HL-60 (cell line): ENCODE results near the gene CIZ1.

ENCODE experiments used
- CTCF ChIP-seq: IDR thresholded peaks from one replicate; pipeline ENCODE4 v1.5.1; 2011; ENCODE audit warnings: low read length, control low read depth, inconsistent platforms; ENCODE audit not compliant: insufficient read depth
- REST ChIP-seq: IDR thresholded peaks from 2 replicates; pipeline ENCODE4 v1.6.1; 2012; ENCODE audit warnings: low read depth; ENCODE audit not compliant: insufficient replicate concordance

- no peak for TF ChIP-seq CTCF
- TF ChIP-seq REST = no peak
Observed at GRCh38 chr9:128120741-128121465, 70.5 kb downstream of the CIZ1 start.
